Tibial nerve (tissue), 4 donors: ENCODE data around the gene THYN1. TPM values are rescaled to one million over a fixed set of nuclear protein-coding genes. Genes with fewer than 3 reads are reported as not detected.

Source experiments
- DNase-seq, 2 donors: peaks; one replicate each; pipeline ENCODE4 v3.0.0-alpha.2; 2019; ENCODE audit warnings: low spot score in 2 of 2
- H3K27ac ChIP-seq, 4 donors: fragments of 200-600 bp; sonication (generic) in 3 of 4; one replicate each; pipeline ENCODE4 v1.5.1; 2017 to 2019; ENCODE audit warnings: mild to moderate bottlenecking in 1 of 4
- H3K27me3 ChIP-seq, 2 donors: fragments of 200-600 bp; sonication (generic) in 1 of 2; one replicate each; pipeline versions ENCODE4 v1.5.1 to v1.6.0; 2017 to 2019
- H3K36me3 ChIP-seq, 3 donors: fragments of 200-600 bp; sonication (generic); one replicate each; pipeline ENCODE4 v1.5.1; 2018 to 2019
- H3K4me1 ChIP-seq, 4 donors: fragments of 200-600 bp; sonication (generic) in 3 of 4; one replicate each; pipeline ENCODE4 v1.5.1; 2017 to 2019
- H3K4me3 ChIP-seq, 4 donors: fragments of 200-600 bp; sonication (generic) in 3 of 4; one replicate each; pipeline ENCODE4 v1.5.1; 2017 to 2019; ENCODE audit warnings: mild to moderate bottlenecking in 1 of 4, moderate library complexity in 1 of 4
- H3K9me3 ChIP-seq, 4 donors: fragments of 200-600 bp; sonication (generic) in 3 of 4; one replicate each; pipeline ENCODE4 v1.5.1; 2017 to 2019
- CTCF ChIP-seq, 5 experiments: fragments of 200-600 bp in 3 of 5; fragments of 450-650 bp in 2 of 5; sonication (generic) in 3 of 5; IDR thresholded peaks; one replicate each; pipeline ENCODE4 v1.5.1; 2016 to 2019; ENCODE audit warnings: antibody characterized with exemption in 5 of 5, mild to moderate bottlenecking in 3 of 5, moderate library complexity in 2 of 5
- EP300 ChIP-seq, 2 donors: sonication (generic); formaldehyde crosslinking; IDR thresholded peaks; one replicate each; pipeline ENCODE4 v1.6.1; 2017; ENCODE audit warnings: antibody characterized with exemption in 2 of 2, mild to moderate bottlenecking in 1 of 2
- POLR2A ChIP-seq, 2 donors: fragments of 450-650 bp; IDR thresholded peaks; one replicate each; pipeline ENCODE4 v1.6.1; 2017; ENCODE audit warnings: antibody characterized with exemption in 2 of 2, mild to moderate bottlenecking in 2 of 2, moderate library complexity in 2 of 2
- WGBS, 2 donors: methylation state at CpG; one replicate each; pipeline ENCODE4 v1.1.5; 2018; 5-methylcytosine and 5-hydroxymethylcytosine counted together
- total RNA-seq, 4 donors: library from RNA; depleted of rRNA; stranded (reverse); fragments of >200 nt; gene quantifications; one replicate each; pipeline ENCODE4 v1.1.0, GENCODE V29; 2016

THYN1 gene
- total RNA-seq, 4 donors from 2014 or later: 46.0 to 65.7 (median 53.3) TPM

GRCh38 chr11:134277183-134278001 is 24.2 kb upstream of the THYN1 start:
- no peak overlapping the region for H3K27ac ChIP-seq
- peaks cover 0 to 23% (median 8%) of the 10 kb centered on the region in 4 donors for H3K4me1 ChIP-seq
- peaks cover 0 to 88% of the 10 kb centered on the region in 2 donors for H3K27me3 ChIP-seq
- peaks cover 0 to 6% (median 0%) of the 10 kb centered on the region in 4 donors for H3K9me3 ChIP-seq
- WGBS, 2 donors: 16 to 19% methylated on average over 36 of the region's 36 CpGs
- TF ChIP-seq POLR2A (IDR thresholded peaks at IDR 0.05): no peak
- no peak for TF ChIP-seq EP300 (IDR thresholded peaks at IDR 0.05)
- TF ChIP-seq CTCF (IDR thresholded peaks at IDR 0.05): no peak
- DNase-seq: no peak
- no peaks in the 10 kb centered on the region for H3K36me3 ChIP-seq
- H3K4me3 ChIP-seq: peak overlapping the region in 1 of 4 donors; percentile 42

- Histone ChIP-seq H3K36me3 (no peaks in the 10 kb centered on the region), H3K27ac (no peak overlapping the region), H3K27me3 (peaks cover 0 to 96% of the 10 kb centered on the region in 2 donors), H3K4me3 (peak overlapping the region in 3 of 4 donors; percentile 17 to 43 (median 42)), H3K4me1 (peaks cover 0 to 23% (median 8%) of the 10 kb centered on the region in 4 donors), H3K9me3 (peaks cover 0 to 6% (median 0%) of the 10 kb centered on the region in 4 donors)
- WGBS, 2 donors: 1% methylated on average over 56 to 67 of the region's 88 CpGs
- TF ChIP-seq EP300 (IDR thresholded peaks at IDR 0.05): no peak
- TF ChIP-seq POLR2A (IDR thresholded peaks at IDR 0.05): no peak
- TF ChIP-seq CTCF (IDR thresholded peaks at IDR 0.05): no peak
- DNase-seq: no peak
Observed at GRCh38 chr11:134276396-134277182, 23.4 kb upstream of the THYN1 start.

GRCh38 chr11:134275534-134276395 is 22.6 kb upstream of the THYN1 start, which contains the start of gene GLB1L3:
Gene GLB1L3, plus strand, starts transcription at chr11:134276379. Its CDS starts 362 bp downstream, at chr11:134276741.
- Histone ChIP-seq H3K4me3 (peak within 1 kb of the TSS in 3 of 4 donors; percentile 17 to 43 (median 42)), H3K4me1 (peaks cover 0 to 23% (median 8%) of the 10 kb centered on the region in 4 donors), H3K27ac (no peak within 1 kb of the TSS), H3K27me3 (peaks cover 0 to 96% of the 10 kb centered on the region in 2 donors), H3K9me3 (peaks cover 0 to 6% (median 0%) of the 10 kb centered on the region in 4 donors), H3K36me3 (no peaks in the 10 kb centered on the region)
- DNase-seq: no peak
- 3% methylated on average over 44 to 53 of the region's 68 CpGs for whole genome bisulfite sequencing, 2 donors
- no peak for TF ChIP-seq EP300 (IDR thresholded peaks at IDR 0.05)
- no peak for TF ChIP-seq POLR2A (IDR thresholded peaks at IDR 0.05)
- TF ChIP-seq CTCF (IDR thresholded peaks at IDR 0.05): peak in 1 of 5 experiments; percentile 20

- Histone ChIP-seq H3K4me1 (peaks cover 0 to 23% (median 8%) of the 10 kb centered on the region in 4 donors), H3K9me3 (peaks cover 0 to 6% (median 0%) of the 10 kb centered on the region in 4 donors), H3K27ac (no peak overlapping the region), H3K36me3 (no peaks in the 10 kb centered on the region), H3K27me3 (peaks cover 0 to 95% of the 10 kb centered on the region in 2 donors), H3K4me3 (no peak overlapping the region)
- DNase-seq: no peak
- TF ChIP-seq EP300 (IDR thresholded peaks at IDR 0.05): no peak
- no peak for TF ChIP-seq POLR2A (IDR thresholded peaks at IDR 0.05)
- TF ChIP-seq CTCF (IDR thresholded peaks at IDR 0.05): no peak
- 29 to 31% methylated on average over 5 of the region's 5 CpGs for WGBS, 2 donors
Observed at GRCh38 chr11:134275188-134275533, 22.0 kb upstream of the THYN1 start.
